HEK293 (cell line): ENCODE data around the gene ACAD9.

Experiments
- ZNF2 ChIP-seq: fragments of 450-650 bp; formaldehyde crosslinking; IDR thresholded peaks from 2 replicates; pipeline ENCODE4 v1.5.1; 2016; ENCODE audit warnings: missing biosample characterization, missing genetic modification characterization
- ZNF76 ChIP-seq: fragments of 450-650 bp; formaldehyde crosslinking; IDR thresholded peaks from 2 replicates; pipeline ENCODE4; 2016; ENCODE audit warnings: low read depth, missing biosample characterization, missing genetic modification characterization, borderline replicate concordance
- TF ChIP-seq, protein P1 (sequence below): fragments of 450-650 bp; formaldehyde crosslinking; IDR thresholded peaks from 2 replicates; pipeline ENCODE4 v1.5.1; 2016; ENCODE audit warnings: missing biosample characterization, missing genetic modification characterization

DNA sequence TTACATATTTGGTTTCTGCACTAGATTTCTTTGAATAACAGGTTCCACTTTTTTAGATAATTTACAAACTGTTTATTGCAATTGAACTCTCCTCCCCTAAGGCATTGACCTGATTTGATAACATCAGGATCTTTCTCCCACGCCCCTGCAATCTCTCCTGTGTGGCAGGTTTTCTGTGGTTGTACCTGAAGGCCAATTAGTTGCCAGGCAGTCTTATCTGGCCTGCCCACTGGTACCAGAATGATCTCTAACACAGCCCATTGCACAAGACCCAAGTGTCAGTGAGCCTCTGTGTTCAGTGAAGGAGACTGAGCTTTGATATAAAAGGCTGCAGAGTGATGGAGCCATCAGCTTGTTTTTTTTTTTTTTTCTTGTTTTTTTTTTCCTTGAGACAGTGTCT, 3.3 kb downstream of the ACAD9 start:
- no peak for TF ChIP-seq ZNF2 (tag by site-specific recombination)
- TF ChIP-seq, protein P1, sequence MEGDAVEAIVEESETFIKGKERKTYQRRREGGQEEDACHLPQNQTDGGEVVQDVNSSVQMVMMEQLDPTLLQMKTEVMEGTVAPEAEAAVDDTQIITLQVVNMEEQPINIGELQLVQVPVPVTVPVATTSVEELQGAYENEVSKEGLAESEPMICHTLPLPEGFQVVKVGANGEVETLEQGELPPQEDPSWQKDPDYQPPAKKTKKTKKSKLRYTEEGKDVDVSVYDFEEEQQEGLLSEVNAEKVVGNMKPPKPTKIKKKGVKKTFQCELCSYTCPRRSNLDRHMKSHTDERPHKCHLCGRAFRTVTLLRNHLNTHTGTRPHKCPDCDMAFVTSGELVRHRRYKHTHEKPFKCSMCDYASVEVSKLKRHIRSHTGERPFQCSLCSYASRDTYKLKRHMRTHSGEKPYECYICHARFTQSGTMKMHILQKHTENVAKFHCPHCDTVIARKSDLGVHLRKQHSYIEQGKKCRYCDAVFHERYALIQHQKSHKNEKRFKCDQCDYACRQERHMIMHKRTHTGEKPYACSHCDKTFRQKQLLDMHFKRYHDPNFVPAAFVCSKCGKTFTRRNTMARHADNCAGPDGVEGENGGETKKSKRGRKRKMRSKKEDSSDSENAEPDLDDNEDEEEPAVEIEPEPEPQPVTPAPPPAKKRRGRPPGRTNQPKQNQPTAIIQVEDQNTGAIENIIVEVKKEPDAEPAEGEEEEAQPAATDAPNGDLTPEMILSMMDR (tag by site-specific recombination), result no peak
- no peak for TF ChIP-seq ZNF76 (tag by site-specific recombination)
